Astrocyte (in vitro differentiated cells and primary cell): ENCODE results near the gene LRRN4. TPM values are rescaled to one million over a fixed set of nuclear protein-coding genes. Genes with fewer than 3 reads are reported as not detected.

Source experiments
- DNase-seq: peaks from one replicate; pipeline ENCODE4 v3.0.0-alpha.2; 2010; ENCODE audit warnings: low read depth
- FAIRE-seq: peaks from 2 replicates; lab custom pipeline; 2011; peaks lifted over from hg19 to GRCh38; lab: Jason Lieb, UNC
- H2AFZ ChIP-seq: 2 replicates; pipeline ENCODE4 v1.6.0; 2012; ENCODE audit warnings: low read depth, low read length, inconsistent platforms
- H3K27ac ChIP-seq: 2 replicates; pipeline ENCODE4 v1.5.1; 2011; ENCODE audit warnings: low read depth, low read length, inconsistent platforms
- H3K27me3 ChIP-seq: 2 replicates; pipeline ENCODE4 v1.6.0; 2011; ENCODE audit warnings: low read length, inconsistent platforms; ENCODE audit not compliant: insufficient read depth
- H3K36me3 ChIP-seq: 2 replicates; pipeline ENCODE4 v1.5.1; 2011; ENCODE audit warnings: low read length, inconsistent platforms; ENCODE audit not compliant: insufficient read depth
- H3K4me1 ChIP-seq: 2 replicates; pipeline ENCODE4 v1.5.1; 2011; ENCODE audit warnings: low read length, inconsistent platforms; ENCODE audit not compliant: insufficient read depth
- H3K4me2 ChIP-seq: 2 replicates; pipeline ENCODE4 v1.6.0; 2012; ENCODE audit warnings: low read length, inconsistent platforms
- H3K4me3 ChIP-seq: 2 replicates; pipeline ENCODE4 v1.5.1; 2011; ENCODE audit warnings: low read depth, mild to moderate bottlenecking, low read length, inconsistent platforms; ENCODE audit not compliant: insufficient read depth
- H3K79me2 ChIP-seq: 2 replicates; pipeline ENCODE4 v1.6.0; 2012; ENCODE audit warnings: mild to moderate bottlenecking, low read length, inconsistent platforms; ENCODE audit not compliant: insufficient read depth
- H3K9ac ChIP-seq: 2 replicates; pipeline ENCODE4 v1.6.0; 2012; ENCODE audit warnings: mild to moderate bottlenecking, low read length, inconsistent platforms
- H3K9me3 ChIP-seq: 2 replicates; pipeline ENCODE4 v1.5.1; 2012; ENCODE audit warnings: low read depth, mild to moderate bottlenecking, low read length, inconsistent platforms; ENCODE audit not compliant: insufficient read depth
- H4K20me1 ChIP-seq: 2 replicates; pipeline ENCODE4 v1.6.0; 2012; ENCODE audit warnings: low read length, inconsistent platforms; ENCODE audit not compliant: insufficient read depth
- H3K27ac Mint-ChIP-seq: one replicate; pipeline ENCODE4 v1.8.0; 2021; ENCODE audit warnings: mild to moderate bottlenecking, mixed read lengths; ENCODE audit not compliant: unreplicated experiment
- H3K27me3 Mint-ChIP-seq: one replicate; pipeline ENCODE4 v1.8.0; 2021; ENCODE audit warnings: low read depth, mixed read lengths; ENCODE audit not compliant: unreplicated experiment
- H3K36me3 Mint-ChIP-seq: one replicate; pipeline ENCODE4 v1.8.0; 2021; ENCODE audit warnings: low read depth, mixed read lengths; ENCODE audit not compliant: unreplicated experiment
- H3K4me1 Mint-ChIP-seq: one replicate; pipeline ENCODE4 v1.8.0; 2021; ENCODE audit warnings: low read depth, mixed read lengths; ENCODE audit not compliant: unreplicated experiment
- H3K4me3 Mint-ChIP-seq: one replicate; pipeline ENCODE4 v1.8.0; 2021; ENCODE audit warnings: mild to moderate bottlenecking, moderate library complexity, mixed read lengths; ENCODE audit not compliant: unreplicated experiment
- H3K9me3 Mint-ChIP-seq: one replicate; pipeline ENCODE4 v1.8.0; 2021; ENCODE audit warnings: mild to moderate bottlenecking, mixed read lengths; ENCODE audit not compliant: unreplicated experiment
- CTCF ChIP-seq: IDR thresholded peaks from 2 replicates; pipeline ENCODE4 v1.5.1; 2011; ENCODE audit warnings: low read depth, mild to moderate bottlenecking, inconsistent platforms, low read length, moderate library complexity; ENCODE audit not compliant: insufficient read depth
- EZH2 ChIP-seq: IDR thresholded peaks from 2 replicates; pipeline ENCODE4 v1.6.1; 2012; ENCODE audit warnings: mild to moderate bottlenecking, low read length, inconsistent platforms; ENCODE audit not compliant: insufficient read depth
- total RNA-seq: library from RNA; stranded (reverse); gene quantifications from 2 replicates; pipeline ENCODE4 v1.2.1, GENCODE V29; 2021

LRRN4 gene
- total RNA-seq, 1 donor from 2014 or later = 1.0 TPM

- Mint-ChIP-seq H3K27ac (no peak overlapping the region), H3K36me3 (peaks cover 4% of the 10 kb centered on the region), H3K27me3 (peaks cover 24% of the 10 kb centered on the region), H3K4me3 (peak overlapping the region; percentile 20), H3K4me1 (peaks cover 10% of the 10 kb centered on the region), H3K9me3 (peaks cover 4% of the 10 kb centered on the region)
- Histone ChIP-seq H4K20me1 (no peaks in the 10 kb centered on the region), H3K4me2 (peak overlapping the region; percentile 82), H3K36me3 (no peaks in the 10 kb centered on the region), H3K4me3 (no peak overlapping the region), H2AFZ (peak overlapping the region; percentile 89), H3K9ac (no peak overlapping the region), H3K79me2 (no peaks in the 10 kb centered on the region), H3K27me3 (peaks cover 6% of the 10 kb centered on the region), H3K9me3 (no peaks in the 10 kb centered on the region), H3K4me1 (peaks cover 29% of the 10 kb centered on the region), H3K27ac (no peak overlapping the region)
- DNase-seq (no peak), FAIRE-seq (no peak)
- no peak for TF ChIP-seq CTCF
- TF ChIP-seq EZH2 = no peak
These were observed 640 bp downstream of the LRRN4 start for GRCh38 chr20:6053064-6053775.

GRCh38 chr20:6051505-6051904 is 2.4 kb downstream of the LRRN4 start:
- Histone ChIP-seq H3K27me3 (peaks cover 6% of the 10 kb centered on the region), H3K36me3 (no peaks in the 10 kb centered on the region), H4K20me1 (no peaks in the 10 kb centered on the region), H2AFZ (peak overlapping the region; percentile 89), H3K4me3 (peak overlapping the region; percentile 45), H3K4me1 (peaks cover 29% of the 10 kb centered on the region), H3K79me2 (no peaks in the 10 kb centered on the region), H3K27ac (no peak overlapping the region), H3K4me2 (peak overlapping the region; percentile 82), H3K9ac (peak overlapping the region; percentile 47), H3K9me3 (no peaks in the 10 kb centered on the region)
- FAIRE-seq (peak; percentile 72), DNase-seq (peak; percentile 92)
- Mint-ChIP-seq H3K27me3 (peaks cover 20% of the 10 kb centered on the region), H3K36me3 (peaks cover 4% of the 10 kb centered on the region), H3K9me3 (peaks cover 4% of the 10 kb centered on the region), H3K4me3 (peak overlapping the region; percentile 76), H3K27ac (no peak overlapping the region), H3K4me1 (peaks cover 10% of the 10 kb centered on the region)
- TF ChIP-seq EZH2 (no peak), CTCF (no peak)

GRCh38 chr20:6048391-6048790 is 5.5 kb downstream of the LRRN4 start:
- DNase-seq = no peak
- H3K9me3 Mint-ChIP-seq = peaks cover 4% of the 10 kb centered on the region
- no peak overlapping the region for H3K9ac ChIP-seq
- no peak for FAIRE-seq
- H3K27ac Mint-ChIP-seq = no peak overlapping the region
- H3K9me3 ChIP-seq = no peaks in the 10 kb centered on the region
- H3K36me3 Mint-ChIP-seq = peaks cover 6% of the 10 kb centered on the region
- peaks cover 24% of the 10 kb centered on the region for H3K4me1 ChIP-seq
- H3K4me3 ChIP-seq = no peak overlapping the region
- no peaks in the 10 kb centered on the region for H3K36me3 ChIP-seq
- H4K20me1 ChIP-seq = no peaks in the 10 kb centered on the region
- TF ChIP-seq CTCF = no peak
- no peak for TF ChIP-seq EZH2
- H3K4me2 ChIP-seq = no peak overlapping the region
- no peaks in the 10 kb centered on the region for H3K79me2 ChIP-seq
- peaks cover 20% of the 10 kb centered on the region for H3K27me3 Mint-ChIP-seq
- no peak overlapping the region for H3K4me3 Mint-ChIP-seq
- H3K4me1 Mint-ChIP-seq = peaks cover 4% of the 10 kb centered on the region
- H3K27ac ChIP-seq = no peak overlapping the region
- H2AFZ ChIP-seq = no peak overlapping the region
- peaks cover 6% of the 10 kb centered on the region for H3K27me3 ChIP-seq
